22Rv1 (cell line): ENCODE measurements around the gene NLRC5.
"Not testable (repeated sequence)": the region's sequence is repeated elsewhere in the genome, so short reads cannot be mapped to it uniquely, and the experiment has no call there.

Experiments
- H3K27ac ChIP-seq: fragments of 450-650 bp; 2 replicates; pipeline ENCODE4 v1.5.1; 2017
- ZFX ChIP-seq: fragments of 450-650 bp; IDR thresholded peaks from 2 replicates; pipeline ENCODE4 v1.6.1; 2017; ENCODE audit warnings: antibody characterized with exemption, borderline replicate concordance
- TF ChIP-seq, protein P1 (sequence below): fragments of 450-650 bp; IDR thresholded peaks from 2 replicates; pipeline ENCODE4 v1.5.1; 2017; ENCODE audit warnings: mild to moderate bottlenecking

NLRC5 gene

GRCh38 chr16:57098188-57098841 lies 109.0 kb downstream of the NLRC5 start:
- no peak for TF ChIP-seq ZFX
- TF ChIP-seq, protein P1, sequence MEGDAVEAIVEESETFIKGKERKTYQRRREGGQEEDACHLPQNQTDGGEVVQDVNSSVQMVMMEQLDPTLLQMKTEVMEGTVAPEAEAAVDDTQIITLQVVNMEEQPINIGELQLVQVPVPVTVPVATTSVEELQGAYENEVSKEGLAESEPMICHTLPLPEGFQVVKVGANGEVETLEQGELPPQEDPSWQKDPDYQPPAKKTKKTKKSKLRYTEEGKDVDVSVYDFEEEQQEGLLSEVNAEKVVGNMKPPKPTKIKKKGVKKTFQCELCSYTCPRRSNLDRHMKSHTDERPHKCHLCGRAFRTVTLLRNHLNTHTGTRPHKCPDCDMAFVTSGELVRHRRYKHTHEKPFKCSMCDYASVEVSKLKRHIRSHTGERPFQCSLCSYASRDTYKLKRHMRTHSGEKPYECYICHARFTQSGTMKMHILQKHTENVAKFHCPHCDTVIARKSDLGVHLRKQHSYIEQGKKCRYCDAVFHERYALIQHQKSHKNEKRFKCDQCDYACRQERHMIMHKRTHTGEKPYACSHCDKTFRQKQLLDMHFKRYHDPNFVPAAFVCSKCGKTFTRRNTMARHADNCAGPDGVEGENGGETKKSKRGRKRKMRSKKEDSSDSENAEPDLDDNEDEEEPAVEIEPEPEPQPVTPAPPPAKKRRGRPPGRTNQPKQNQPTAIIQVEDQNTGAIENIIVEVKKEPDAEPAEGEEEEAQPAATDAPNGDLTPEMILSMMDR, result no peak
- no peak overlapping the region for H3K27ac ChIP-seq

GRCh38 chr16:57099965-57100364 lies 110.6 kb downstream of the NLRC5 start:
- not testable (repeated sequence) for H3K27ac ChIP-seq

GRCh38 chr16:57100445-57100844 lies 111.1 kb downstream of the NLRC5 start:
- TF ChIP-seq, protein P1, result no peak
- no peak for TF ChIP-seq ZFX
- H3K27ac ChIP-seq, result no peak overlapping the region

DNA sequence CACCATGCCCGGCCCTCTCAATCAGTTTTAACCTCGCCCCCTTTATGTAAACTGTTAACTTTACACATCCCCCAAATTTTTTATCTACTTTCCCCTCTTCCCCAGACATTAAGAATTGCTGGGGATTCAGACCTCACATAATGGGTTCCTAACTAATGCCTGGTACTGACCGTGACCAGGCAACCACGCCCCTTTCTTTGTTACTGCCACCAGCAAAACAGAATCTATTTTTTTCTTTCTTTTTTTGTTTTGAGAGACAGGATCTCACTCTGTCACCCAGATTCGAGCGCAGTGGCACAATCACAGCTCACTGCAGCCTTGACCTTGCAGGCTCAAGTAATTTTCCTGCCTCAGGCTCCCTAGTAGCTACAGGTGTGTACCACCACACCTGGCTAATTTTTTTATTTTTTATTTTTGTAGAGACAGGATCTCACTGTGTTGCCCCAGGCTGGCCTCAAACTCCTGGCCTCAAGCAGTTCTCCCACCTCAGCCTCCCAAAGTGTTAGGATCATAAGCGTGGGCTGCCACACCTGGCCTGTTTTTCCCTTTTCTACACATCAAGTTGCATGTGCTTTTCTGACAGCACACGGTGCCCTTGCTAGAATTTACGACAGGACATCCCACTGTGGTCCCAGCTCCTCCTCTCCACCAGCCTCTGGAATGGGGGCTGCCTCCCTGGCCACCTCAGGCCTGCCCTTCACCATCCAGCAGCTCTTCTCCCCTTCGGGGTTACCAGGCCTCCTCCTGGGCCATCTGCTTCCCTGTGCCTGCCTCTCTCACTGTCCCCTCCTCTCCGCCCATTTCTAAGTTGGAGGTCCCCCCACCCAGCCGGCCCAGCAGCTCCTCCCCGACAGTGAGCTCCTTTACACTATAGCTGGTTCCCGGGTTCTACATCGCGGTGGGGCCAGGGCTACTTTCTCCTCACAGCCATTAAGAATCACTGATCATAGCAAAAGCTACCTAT lies 113.8 kb downstream of the NLRC5 start:
- no peak overlapping the region for H3K27ac ChIP-seq
- TF ChIP-seq ZFX, result no peak
- TF ChIP-seq, protein P1, result no peak

- H3K27ac ChIP-seq, result no peak overlapping the region
- TF ChIP-seq, protein P1, result no peak
- no peak for TF ChIP-seq ZFX
Observed at GRCh38 chr16:57104706-57105105, 115.3 kb downstream of the NLRC5 start.

GRCh38 chr16:57105184-57105583 lies 115.8 kb downstream of the NLRC5 start:
- TF ChIP-seq ZFX, result no peak
- TF ChIP-seq, protein P1, result no peak
- H3K27ac ChIP-seq, result no peak overlapping the region

DNA sequence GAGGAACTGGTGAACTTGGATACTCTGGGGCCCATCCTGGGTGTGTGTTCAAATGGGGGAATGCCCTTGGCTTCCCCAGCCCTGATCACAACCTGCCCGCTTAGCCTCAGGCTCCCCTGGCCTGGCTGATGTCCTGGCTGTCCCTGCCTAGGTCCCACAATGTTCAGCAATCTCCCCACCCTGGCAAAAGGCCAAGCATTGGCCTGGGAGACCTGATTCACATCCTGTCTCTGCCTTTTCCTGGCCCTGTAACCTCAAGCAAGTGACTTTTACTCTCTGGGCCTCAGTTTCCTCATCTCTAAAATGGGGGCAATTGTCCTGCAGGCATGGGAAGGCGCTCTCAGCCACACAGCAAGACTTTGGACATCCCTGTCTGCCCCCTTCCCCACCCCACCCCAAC lies 117.4 kb downstream of the NLRC5 start:
- H3K27ac ChIP-seq, result no peak overlapping the region

More for the DNA sequence above, 117.4 kb downstream of the NLRC5 start:
- no peak for TF ChIP-seq ZFX
- TF ChIP-seq, protein P1, result no peak
